CD4-positive, alpha-beta T cell treated with Interleukin-15 for 1 hour (primary cell): Measurements from ENCODE around the gene GRIK1.
"Not testable (repeated sequence)": the region's sequence is repeated elsewhere in the genome, so short reads cannot be mapped to it uniquely, and the experiment has no call there.

ENCODE experiments used
- DNase-seq: peaks from one replicate; pipeline ENCODE4 v3.0.0-alpha.2; 2020

Gene GRIK1

GRCh38 chr21:29639366-29640079 is 300.3 kb downstream of the GRIK1 start:
- no peak for DNase-seq

DNA sequence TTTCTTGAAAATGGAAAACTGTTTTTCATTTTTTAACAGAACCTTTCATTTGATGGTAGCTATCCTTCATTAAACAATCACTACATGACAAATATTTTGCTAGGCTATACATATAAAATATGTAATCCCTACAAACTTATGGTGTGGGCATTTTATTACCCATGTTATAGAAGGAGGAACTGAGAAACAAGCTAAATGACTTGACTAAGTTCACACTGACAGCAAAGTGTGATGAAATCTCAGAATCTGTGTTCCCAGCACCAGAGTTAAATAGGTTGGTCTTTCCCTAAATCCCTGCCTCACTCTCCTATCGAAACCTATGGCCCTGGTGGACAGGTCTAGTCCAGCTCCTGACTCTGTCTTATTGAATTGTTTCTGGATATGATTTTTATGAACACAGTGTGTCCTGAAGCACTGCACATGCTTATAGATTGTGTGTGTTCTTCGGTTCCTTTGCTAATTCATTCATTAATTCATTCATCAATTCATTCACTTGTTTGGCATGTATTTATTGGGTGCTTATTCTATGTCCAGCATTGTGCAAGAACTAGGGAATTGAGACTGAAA is 301.0 kb downstream of the GRIK1 start:
- DNase-seq: no peak

DNA sequence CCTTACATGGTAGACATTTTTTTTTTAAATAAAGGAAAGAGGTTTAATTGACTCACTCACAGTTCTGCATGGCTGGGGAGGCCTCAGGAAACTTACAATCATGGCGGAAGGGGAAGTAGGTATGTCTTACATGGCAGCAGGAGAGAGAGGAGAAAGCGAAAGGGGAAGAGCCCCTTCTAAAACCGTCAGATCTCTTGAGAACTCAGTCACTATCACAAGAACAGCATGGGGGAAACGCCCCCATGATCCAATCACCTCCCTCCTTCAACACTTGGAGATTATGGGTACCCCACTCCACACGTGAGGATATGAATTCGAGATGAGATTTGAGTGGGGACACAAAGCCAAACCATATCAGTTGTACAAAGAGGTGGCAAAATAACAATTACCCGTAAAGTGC is 301.7 kb downstream of the GRIK1 start:
- DNase-seq: no peak

- DNase-seq: no peak
Observed at GRCh38 chr21:29637553-29637952, 302.2 kb downstream of the GRIK1 start.

GRCh38 chr21:29637134-29637533 is 302.7 kb downstream of the GRIK1 start:
- no peak for DNase-seq

- DNase-seq: no peak
Observed at GRCh38 chr21:29634418-29634817, 305.4 kb downstream of the GRIK1 start.

GRCh38 chr21:29633756-29634155 is 306.0 kb downstream of the GRIK1 start:
- no peak for DNase-seq

DNA sequence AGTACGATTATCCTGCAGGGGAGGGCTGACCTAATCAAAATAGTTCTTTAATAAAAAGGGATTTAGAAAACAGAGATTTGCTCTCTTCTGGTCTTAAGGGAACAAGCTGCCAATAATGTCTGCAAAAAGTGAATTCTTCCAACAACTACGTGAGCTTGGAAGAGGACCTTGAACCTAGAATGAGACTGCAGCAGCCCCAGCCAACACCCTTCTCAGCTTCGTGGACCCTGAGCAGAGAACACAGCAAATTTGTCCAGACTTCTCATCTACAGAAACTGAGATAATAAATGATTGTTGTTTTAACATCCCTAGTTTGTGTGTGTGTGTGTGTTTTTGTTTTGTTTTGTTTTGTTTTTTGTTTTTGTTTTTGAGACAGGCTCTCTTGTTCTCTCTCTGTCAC is 309.4 kb downstream of the GRIK1 start:
- no peak for DNase-seq

- no peak for DNase-seq
Observed at GRCh38 chr21:29627905-29628304, 311.9 kb downstream of the GRIK1 start.

DNA sequence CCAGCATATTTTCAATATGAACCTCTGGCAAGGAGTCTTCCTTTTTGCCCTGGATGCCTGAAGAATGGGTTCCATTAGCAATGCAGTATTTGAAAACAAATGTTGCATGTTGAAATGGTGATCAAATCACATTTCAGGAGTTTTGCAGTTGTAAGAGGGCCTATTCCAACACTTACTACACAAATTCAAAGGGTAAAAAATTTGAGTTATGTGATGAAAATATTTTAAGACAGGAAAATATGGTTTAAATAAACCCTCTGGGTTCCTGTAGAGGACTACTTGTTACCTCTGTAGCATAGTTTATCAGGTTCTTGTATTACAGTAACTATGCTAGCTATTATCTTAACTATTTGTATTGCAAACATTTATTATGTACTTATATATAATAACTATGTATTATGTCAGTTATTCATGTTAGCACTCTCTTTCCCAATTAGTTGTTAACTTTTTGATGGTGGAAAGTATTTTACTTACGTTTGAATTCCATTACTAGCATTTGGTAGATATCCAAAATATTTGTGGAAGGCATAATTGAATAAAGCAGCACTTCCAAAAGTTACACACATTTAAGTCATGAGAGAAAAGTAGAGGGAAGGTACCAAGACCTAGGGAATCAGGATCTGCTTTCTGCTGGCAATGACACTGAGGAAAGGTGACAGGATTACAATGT is 312.9 kb downstream of the GRIK1 start:
- no peak for DNase-seq

GRCh38 chr21:29625990-29626389 is 313.8 kb downstream of the GRIK1 start:
- DNase-seq: no peak

GRCh38 chr21:29624776-29625175 is 315.0 kb downstream of the GRIK1 start:
- DNase-seq: no peak

GRCh38 chr21:29621525-29621924 is 318.3 kb downstream of the GRIK1 start:
- no peak for DNase-seq

- no peak for DNase-seq
Observed at GRCh38 chr21:29616209-29616751, 323.5 kb downstream of the GRIK1 start.

DNA sequence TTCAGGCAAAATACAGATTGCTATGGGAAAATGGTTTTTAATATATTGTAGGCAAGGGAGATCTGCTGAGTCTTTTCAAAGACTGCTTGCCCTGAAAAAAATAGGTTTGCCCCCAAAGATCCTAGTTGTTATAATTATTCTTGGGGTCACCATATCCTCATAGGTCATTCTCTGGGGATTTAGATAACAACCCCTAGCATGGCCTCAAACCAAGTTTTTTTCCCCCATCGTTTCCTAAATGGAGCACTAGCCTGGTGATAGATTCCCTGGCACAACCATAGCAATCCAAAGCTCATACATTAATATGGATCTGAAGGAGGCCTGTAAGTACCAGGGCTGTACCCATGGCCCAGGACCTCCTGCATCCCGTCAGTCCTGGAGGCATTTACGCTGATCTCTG is 325.9 kb downstream of the GRIK1 start:
- DNase-seq: no peak

DNA sequence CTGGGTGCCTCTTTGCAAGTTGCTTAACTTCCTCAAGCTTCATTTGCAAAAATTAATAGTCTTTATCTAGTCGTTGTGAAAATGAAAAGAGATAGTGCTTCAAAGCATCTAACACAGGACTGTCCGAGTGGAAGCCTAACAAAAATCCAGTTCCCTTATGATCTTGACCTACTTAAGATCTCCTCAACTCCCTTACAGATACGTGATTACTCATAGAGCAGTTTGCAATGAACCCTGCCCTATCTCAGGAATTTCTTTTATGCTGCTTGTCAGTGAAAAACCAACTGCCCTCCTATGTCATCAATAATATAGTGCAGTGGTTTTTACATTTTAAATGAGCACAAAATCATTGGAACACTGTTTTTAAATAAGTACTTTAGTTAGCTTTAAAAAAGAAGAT is 326.8 kb downstream of the GRIK1 start:
- no peak for DNase-seq

DNA sequence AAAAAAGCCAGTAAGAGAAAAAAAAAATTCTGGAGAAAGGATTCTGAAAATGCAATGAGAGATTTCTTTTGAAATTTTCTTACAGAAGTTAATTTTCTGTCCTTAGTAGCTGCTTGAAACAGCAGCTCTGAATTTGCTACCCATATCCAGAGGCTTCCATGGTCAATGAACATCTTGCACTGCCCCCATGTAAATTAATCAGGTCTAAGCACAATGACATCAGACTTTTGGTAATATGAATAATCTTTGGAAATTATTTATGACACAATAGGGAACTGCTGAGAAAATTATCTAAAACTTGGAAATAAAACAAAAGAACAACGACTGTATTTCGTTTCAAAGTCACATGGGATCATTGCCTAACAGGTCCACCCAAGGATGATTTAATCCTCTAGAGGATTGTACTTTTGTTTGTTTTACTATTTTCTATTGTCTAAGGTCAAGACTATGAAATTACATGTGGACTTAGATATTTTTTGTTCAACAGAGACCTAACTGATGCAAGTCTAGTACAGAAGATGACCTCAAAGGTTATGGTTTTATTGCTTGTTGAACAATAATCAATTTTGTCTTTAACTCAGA is 328.9 kb downstream of the GRIK1 start:
- DNase-seq: no peak

DNA sequence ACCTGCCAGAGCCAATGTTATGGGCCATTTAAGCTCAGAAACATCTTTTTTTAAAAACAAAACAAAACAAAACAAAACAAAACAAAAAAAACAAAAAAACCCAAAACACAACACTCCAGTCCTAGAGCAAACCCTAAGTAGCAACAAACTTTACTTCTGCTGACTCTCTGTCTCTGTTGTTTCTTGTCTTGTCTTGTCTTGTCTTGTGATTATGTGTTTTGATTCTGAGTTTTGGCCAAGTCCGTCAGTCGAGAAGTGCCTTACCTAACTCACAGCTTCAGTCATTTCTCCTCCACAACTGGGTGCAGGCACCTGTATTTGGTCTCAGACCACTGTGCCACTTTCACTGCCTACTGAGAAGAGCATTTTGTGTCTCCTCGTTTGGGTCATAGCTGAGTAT is 333.2 kb downstream of the GRIK1 start:
- no peak for DNase-seq

DNA sequence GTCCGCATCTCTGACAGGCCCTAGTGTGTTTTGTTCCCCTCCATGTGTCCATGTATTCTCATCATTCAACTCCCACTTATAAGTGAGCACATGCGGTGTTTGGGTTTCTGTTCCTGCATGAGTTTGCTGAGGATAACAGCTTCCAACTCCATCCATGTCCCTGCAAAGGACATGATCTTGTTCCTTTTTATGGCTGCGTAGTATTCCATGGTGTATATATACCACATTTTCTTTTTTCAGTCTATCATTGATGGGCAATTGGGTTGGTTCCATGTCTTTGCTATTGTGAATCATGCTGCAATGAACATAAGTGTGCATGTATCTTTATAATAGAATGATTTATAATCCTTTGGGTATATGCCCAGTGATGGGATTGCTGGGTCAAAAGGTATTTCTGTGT is 334.6 kb downstream of the GRIK1 start:
- not testable (repeated sequence) for DNase-seq

DNA sequence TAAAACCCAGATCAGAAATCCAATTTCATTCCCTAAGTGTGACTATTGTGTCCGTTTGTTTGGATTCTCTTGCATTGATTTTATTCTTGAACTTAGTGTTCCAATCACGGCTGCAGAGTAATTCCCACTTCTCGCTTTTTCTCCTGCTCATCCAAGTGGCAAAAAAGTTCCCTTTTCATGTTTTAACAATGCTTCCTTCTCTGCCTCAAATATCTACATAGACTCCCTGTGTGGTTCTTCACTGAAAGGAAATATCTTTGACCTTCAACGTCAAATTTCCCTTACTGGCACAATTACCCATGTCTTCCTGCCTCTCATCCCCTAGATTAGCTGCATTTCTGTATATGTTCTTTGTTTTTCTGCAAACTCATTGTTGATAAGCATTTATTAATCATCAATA is 335.7 kb downstream of the GRIK1 start:
- no peak for DNase-seq

DNA sequence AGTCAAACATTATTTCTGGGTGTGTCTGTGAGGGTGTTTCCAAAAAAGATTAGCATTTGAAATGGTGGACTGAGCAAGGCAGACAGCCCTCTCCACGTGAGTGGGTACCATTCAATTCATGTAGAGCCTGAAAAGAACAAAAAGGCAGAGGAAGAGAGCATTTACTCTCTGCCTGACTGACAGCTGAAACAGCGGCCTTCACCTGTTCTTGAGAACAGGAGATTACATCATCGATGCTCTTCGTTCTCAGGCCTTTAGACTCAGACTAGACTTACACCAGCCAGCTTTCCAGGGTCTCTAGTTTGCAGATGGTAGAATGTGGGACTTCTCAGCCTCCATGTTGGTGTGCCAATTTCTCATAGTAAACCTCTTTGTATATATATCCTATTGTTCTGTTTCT is 338.7 kb downstream of the GRIK1 start:
- DNase-seq: no peak

DNA sequence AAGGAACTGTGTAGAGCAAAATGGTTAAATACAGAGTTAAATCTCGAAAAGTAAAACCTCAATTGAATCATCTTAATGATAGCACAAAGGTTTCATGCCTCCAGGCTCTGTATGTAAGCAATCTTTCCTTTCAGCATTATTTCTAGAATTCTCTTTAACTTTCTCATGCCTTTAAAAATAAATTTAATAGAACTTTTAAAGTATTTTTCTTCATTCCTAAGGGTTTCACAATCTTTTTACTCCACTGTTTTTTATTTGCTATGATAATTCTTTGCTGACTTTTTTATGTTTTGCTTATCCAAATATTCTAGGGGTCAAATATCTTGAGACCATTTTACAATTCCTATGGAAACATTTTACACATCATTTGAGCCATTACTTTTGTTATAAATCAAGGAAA is 353.1 kb downstream of the GRIK1 start:
- no peak for DNase-seq

GRCh38 chr21:29585462-29585861 is 354.3 kb downstream of the GRIK1 start:
- DNase-seq: no peak

GRCh38 chr21:29583424-29583924 is 356.3 kb downstream of the GRIK1 start:
- no peak for DNase-seq
